K562 (cell line): ENCODE data around the gene MC1R. TPM values are rescaled to one million over a fixed set of nuclear protein-coding genes. Genes with fewer than 3 reads are reported as not detected.
A peak's percentile ranks its signal among the peaks of the same experiment; 100 is the strongest.

ENCODE experiments used
- ATAC-seq: fragments of 200-7000 bp; cut with Tn5 transposase; 3 replicates; pipeline ENCODE4 v1.9.1; 2020; ENCODE audit warnings: moderate library complexity
- BruUV-seq: library from RNA; stranded (reverse); fragments of 400-500 nt; replicated peaks from 2 replicates; lab custom pipeline; 2021; lab: Mats Ljungman, UMichigan
- CTCF ChIA-PET: fragments of 300-600 bp; formaldehyde crosslinking; extraction: SDS; loops from one replicate; lab custom pipeline; 2021; ENCODE audit warnings: low intra/inter-chr PET ratio; lab: Yijun Ruan, JAX
- POLR2A ChIA-PET: fragments of 300-600, 350-650 bp; sonication (Branson Sonifier 250); formaldehyde crosslinking; extraction: SDS; loops from one replicate; lab custom pipeline; 2021; ENCODE audit warnings: antibody characterized with exemption, inconsistent platforms; lab: Yijun Ruan, JAX
- DNase-seq, 4 experiments: peaks; one replicate each; pipeline versions ENCODE4 v3.0.0 to v3.0.0-alpha.2; 2011 to 2018; ENCODE audit warnings: low spot score in 3 of 4, mixed read lengths in 3 of 4; ENCODE audit errors: extremely low read depth in 1 of 4
- FAIRE-seq: peaks from 2 replicates; lab custom pipeline; 2011; peaks lifted over from hg19 to GRCh38; lab: Jason Lieb, UNC
- H2AFZ ChIP-seq: 2 replicates; pipeline ENCODE4 v1.6.0; 2011; ENCODE audit warnings: low read depth, low read length, control low read depth, inconsistent platforms
- H3K27ac ChIP-seq: fragments of 200-600 bp; 3 replicates; pipeline ENCODE4 v1.8.0; 2011; ENCODE audit warnings: low read depth, mild to moderate bottlenecking, control low read depth, inconsistent platforms, low read length, moderate library complexity, mixed read lengths; ENCODE audit errors: extremely low read depth
- H3K27me3 ChIP-seq, 2 experiments: fragments of 300-600 bp in 1 of 2; 2 replicates in 1 of 2; 3 replicates in 1 of 2; pipeline versions ENCODE4 v1.6.0 to v1.8.0; 2011; ENCODE audit warnings: inconsistent platforms in 2 of 2, low read length in 2 of 2, mild to moderate bottlenecking in 1 of 2, mixed read lengths in 1 of 2, moderate library complexity in 1 of 2; ENCODE audit not compliant: control insufficient read depth in 2 of 2, insufficient read depth in 2 of 2
- H3K36me3 ChIP-seq: fragments of 300-600 bp; 3 replicates; pipeline ENCODE4 v1.8.0; 2011; ENCODE audit warnings: mild to moderate bottlenecking, low read length, inconsistent platforms; ENCODE audit not compliant: control insufficient read depth, insufficient read depth
- H3K4me1 ChIP-seq, 2 experiments: fragments of 200-600 bp in 1 of 2; replicated peaks in 1 of 2; 2 replicates in 1 of 2; 3 replicates in 1 of 2; pipeline versions ENCODE4 v1.5.1 to v1.8.0; 2011; ENCODE audit warnings: inconsistent platforms in 2 of 2, low read length in 2 of 2, mild to moderate bottlenecking in 1 of 2, mixed read lengths in 1 of 2, moderate library complexity in 1 of 2; ENCODE audit not compliant: control insufficient read depth in 2 of 2, insufficient read depth in 2 of 2
- H3K4me2 ChIP-seq: 2 replicates; pipeline ENCODE4 v1.6.1; 2011; ENCODE audit warnings: low read length, control low read depth, inconsistent platforms, mixed read lengths; ENCODE audit not compliant: insufficient read depth
- H3K4me3 ChIP-seq: fragments of 200-600 bp; sonication (generic), shearing (Covaris generic); 2 replicates; pipeline ENCODE4 v1.5.1; 2016; ENCODE audit warnings: control low read depth, inconsistent platforms
- H3K79me2 ChIP-seq: fragments of 200-600 bp; 3 replicates; pipeline ENCODE4 v1.8.0; 2011; ENCODE audit warnings: low read length, inconsistent platforms; ENCODE audit not compliant: control insufficient read depth, insufficient read depth
- H3K9ac ChIP-seq, 2 experiments: 2 replicates each; pipeline versions ENCODE4 v1.6.0 to v1.6.1; 2011; ENCODE audit warnings: low read depth in 2 of 2, low read length in 2 of 2, control low read depth in 1 of 2, inconsistent platforms in 1 of 2, mild to moderate bottlenecking in 1 of 2, mixed read lengths in 1 of 2; ENCODE audit not compliant: insufficient read depth in 1 of 2
- H3K9me1 ChIP-seq: one replicate; pipeline ENCODE4 v1.6.0; 2011; ENCODE audit warnings: inconsistent platforms, mild to moderate bottlenecking, low read length, moderate library complexity; ENCODE audit not compliant: control insufficient read depth, insufficient read depth
- H3K9me3 ChIP-seq: replicated peaks from 2 replicates; pipeline ENCODE4 v1.5.1; 2011; ENCODE audit warnings: low read depth, low read length, inconsistent platforms; ENCODE audit not compliant: control insufficient read depth, insufficient read depth
- H4K20me1 ChIP-seq: replicated peaks from 2 replicates; pipeline ENCODE4 v1.6.1; 2011; ENCODE audit warnings: low read length, inconsistent platforms, mixed read lengths; ENCODE audit not compliant: control insufficient read depth, insufficient read depth
- ATF1 ChIP-seq, 2 experiments: fragments of 450-650 bp in 1 of 2; IDR thresholded peaks; 2 replicates each; pipeline ENCODE4 v1.6.1; 2016; ENCODE audit warnings: missing compliant biosample characterization in 1 of 2, missing genetic modification characterization in 1 of 2
- CBFB ChIP-seq: sonication (generic); formaldehyde crosslinking; IDR thresholded peaks from 2 replicates; pipeline ENCODE4 v1.4.0; 2020; ENCODE audit warnings: mild to moderate bottlenecking, missing genetic modification reagents
- CSDE1 ChIP-seq, 2 experiments: fragments of 450-650 bp; IDR thresholded peaks; 2 replicates each; pipeline ENCODE4 v1.6.1; 2016; ENCODE audit warnings: mild to moderate bottlenecking in 1 of 2
- DDX20 ChIP-seq: fragments of 450-650 bp; IDR thresholded peaks from 2 replicates; pipeline ENCODE4 v1.6.1; 2016; ENCODE audit warnings: missing genetic modification characterization, low read depth, mild to moderate bottlenecking, missing compliant biosample characterization, moderate library complexity
- ELF4 ChIP-seq: fragments of 450-650 bp; formaldehyde crosslinking; IDR thresholded peaks from 2 replicates; pipeline ENCODE4 v1.4.0; 2022; ENCODE audit warnings: missing genetic modification characterization
- FOXK2 ChIP-seq, 2 experiments: fragments of 450-650 bp; IDR thresholded peaks in 1 of 2; conservative IDR thresholded peaks in 1 of 2; 2 replicates each; pipeline ENCODE4 v1.6.1; 2016; ENCODE audit warnings: low read depth in 2 of 2, mild to moderate bottlenecking in 1 of 2
- ZNF644 ChIP-seq: fragments of 200-800 bp; sonication (Bioruptor generic); IDR thresholded peaks from 2 replicates; pipeline ENCODE4 v1.6.1; 2016; ENCODE audit warnings: low read depth, missing genetic modification characterization, missing compliant biosample characterization
- WGBS: fragments of 100-300 bp; shearing (Covaris generic); methylation state at CpG from one replicate; pipeline ENCODE4 v1.1.6; 2016; ENCODE audit warnings: low coverage, mixed read lengths; ENCODE audit not compliant: insufficient coverage; ENCODE audit errors: missing lambda C conversion rate; 5-methylcytosine and 5-hydroxymethylcytosine counted together
- in situ Hi-C: fragments of 300-500 bp; cut with MboI; formaldehyde crosslinking; loops from 4 replicates; pipeline ENCODE4 v1.15.0; 2018; ENCODE audit warnings: inconsistent platforms, mixed read lengths
- intact Hi-C: fragments of 100-400 bp; cut with micrococcal nuclease; formaldehyde crosslinking; loops from 2 replicates; pipeline ENCODE4 v1.14.2; 2022
- polyA plus RNA-seq, 8 experiments: library from polyadenylated mRNA; depleted of rRNA in 4 of 8; stranded (reverse) in 5 of 8; unstranded in 3 of 8; fragments of >200 nt; fragmentation: Nextera tagmentation in 2 of 8; fragmentation: Illumina TruSeq in 1 of 8; extraction: Ambion mirVana in 2 of 8; extraction: Trizol in 1 of 8; gene quantifications; 2 replicates each; pipeline versions ENCODE4 v1.2.1 to v1.2.3, GENCODE V29; 2011 to 2014; ENCODE audit warnings: inconsistent platforms in 1 of 8, missing spikeins in 1 of 8
- total RNA-seq, 7 experiments: library from RNA; depleted of rRNA in 6 of 7; stranded (reverse); fragments of >200 nt in 6 of 7; fragmentation: Illumina TruSeq in 2 of 7; extraction: Trizol in 2 of 7; gene quantifications; 2 replicates each; pipeline versions ENCODE4 v1.2.1 to v1.2.3, GENCODE V29; 2011 to 2021; ENCODE audit warnings: low replicate concordance in 1 of 7
- TF ChIP-seq, protein P1 (sequence below), 2 experiments: fragments of 250-450 bp in 1 of 2; fragments of 450-650 bp in 1 of 2; sonication (Bioruptor Pico) in 1 of 2; IDR thresholded peaks; 2 replicates each; pipeline versions ENCODE4 v1.6.1 to v1.8.0; 2016 to 2021; ENCODE audit warnings: mild to moderate bottlenecking in 2 of 2, moderate library complexity in 2 of 2, missing compliant biosample characterization in 1 of 2, missing genetic modification characterization in 1 of 2
- TF ChIP-seq, protein P2 (sequence below): fragments of 200-400 bp; formaldehyde crosslinking; IDR thresholded peaks from 2 replicates; pipeline ENCODE4 v1.6.1; 2017; ENCODE audit warnings: mild to moderate bottlenecking, low read depth, low read length, moderate library complexity
- TF ChIP-seq, protein P3 (sequence below): fragments of 250-450 bp; sonication (Bioruptor Pico); IDR thresholded peaks from 2 replicates; pipeline ENCODE4 v1.4.0; 2020; ENCODE audit warnings: borderline replicate concordance
- TF ChIP-seq, protein P4 (sequence below), 2 experiments: fragments of 450-650 bp in 1 of 2; sonication (generic) in 1 of 2; formaldehyde crosslinking; conservative IDR thresholded peaks; 2 replicates each; pipeline versions ENCODE4 v1.4.0 to v1.8.1; 2020 to 2022; ENCODE audit warnings: mild to moderate bottlenecking in 1 of 2, missing genetic modification reagents in 1 of 2
- TF ChIP-seq, protein P5 (sequence below): fragments of 450-650 bp; IDR thresholded peaks from 2 replicates; pipeline ENCODE4 v1.6.1; 2018; ENCODE audit warnings: mild to moderate bottlenecking, low read depth; ENCODE audit not compliant: partially characterized antibody

Gene MC1R
- total and polyA plus RNA-seq, 9 of the 15 experiments (the other 6 are each of a cell fraction or from before 2014, with no cell fraction given), result 0.14 to 5.3 (median 2.5) TPM; not detected in 1

DNA sequence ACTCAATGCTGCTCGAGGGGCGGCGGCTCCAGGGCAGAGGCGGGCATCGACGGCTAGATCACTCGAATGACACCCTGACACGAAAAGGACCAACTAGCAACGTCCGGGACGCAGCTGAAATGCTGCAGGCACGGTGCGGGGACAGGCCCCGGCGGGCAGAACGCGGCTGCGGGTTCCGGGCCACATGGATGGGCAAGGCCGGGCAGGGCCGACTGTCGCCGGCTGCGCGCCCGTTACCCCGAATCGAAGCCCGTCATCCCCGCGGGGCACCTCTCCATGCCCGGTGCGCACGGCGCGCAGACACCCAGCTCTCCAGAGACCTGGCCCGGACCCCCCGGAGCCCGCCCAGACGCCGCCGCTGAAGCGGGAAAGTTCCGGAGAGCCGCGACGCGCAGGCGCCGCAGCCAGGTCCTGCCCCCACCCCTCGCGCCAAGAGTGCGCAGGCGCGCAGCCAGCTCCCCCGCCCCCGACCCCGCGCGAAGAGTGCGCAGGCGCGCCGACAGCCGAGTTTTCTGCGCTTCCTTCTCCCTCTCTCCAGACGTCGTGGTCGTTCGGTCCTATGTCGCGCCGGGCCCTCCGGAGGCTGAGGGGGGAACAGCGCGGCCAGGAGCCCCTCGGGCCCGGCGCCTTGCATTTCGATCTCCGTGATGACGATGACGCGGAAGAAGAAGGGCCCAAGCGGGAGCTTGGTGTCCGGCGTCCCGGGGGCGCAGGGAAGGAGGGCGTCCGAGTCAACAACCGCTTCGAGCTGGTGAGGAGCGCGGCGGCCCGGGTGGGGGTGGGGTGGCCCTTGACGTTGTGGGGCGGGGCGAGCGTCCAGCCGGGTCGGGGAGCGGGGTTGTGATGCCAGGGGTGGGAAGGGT lies 45.3 kb upstream of the MC1R start, which contains the start of gene TCF25:
Gene TCF25 (plus strand): TSS at position 484 of the 863 bp plus-strand sequence. CDS start 76 bp downstream, at position 560.
- ATAC-seq (peak; percentile 81), FAIRE-seq (peak; percentile 75), DNase-seq (peak; percentile 94 to 98 (median 96))
- BruUV-seq, result TSS peak; percentile 95
- Histone ChIP-seq H3K36me3 (peaks cover 34% of the 10 kb centered on the region; the same call in 2 of the 3 replicates), H4K20me1 (peaks cover 7% of the 10 kb centered on the region), H3K4me1 (peaks cover 11 to 34% of the 10 kb centered on the region in 2 experiments), H3K27ac (peak within 1 kb of the TSS; percentile 97), H3K9ac (peak within 1 kb of the TSS; percentile 92 to 100), H3K9me1 (no peaks in the 10 kb centered on the region), H3K9me3 (no peaks in the 10 kb centered on the region; the same call in 1 of the 2 replicates), H2AFZ (peak within 1 kb of the TSS; percentile 91), H3K79me2 (peaks cover 50% of the 10 kb centered on the region), H3K4me2 (peak within 1 kb of the TSS; percentile 97), H3K4me3 (peak within 1 kb of the TSS; percentile 80), H3K27me3 (no peaks in the 10 kb centered on the region)
- in situ Hi-C loops, result loop anchor here (5.0 kb wide), 1 partner anchor 66 kb away; no protein-coding TSS in a partner anchor
- 1% methylated on average over 61 of the region's 104 CpGs for WGBS
- CTCF ChIA-PET, result no interaction called here
- POLR2A ChIA-PET, result interaction anchor here (0.5 to 2.9 kb wide), 14 partner anchors 9 to 170 kb away, joined by 3 to 25 read pairs (median 4); partner anchors contain the start of genes FANCA and SPIRE2
- intact Hi-C loops, result no loop called here
- TF ChIP-seq, protein P1, sequence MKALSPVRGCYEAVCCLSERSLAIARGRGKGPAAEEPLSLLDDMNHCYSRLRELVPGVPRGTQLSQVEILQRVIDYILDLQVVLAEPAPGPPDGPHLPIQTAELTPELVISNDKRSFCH (CRISPR knock-in tag; IDR thresholded peaks at IDR 0.05), result no peak
- TF ChIP-seq, protein P1 (tag; IDR thresholded peaks at IDR 0.05), result peak; percentile 82
- TF ChIP-seq CSDE1 (IDR thresholded peaks at IDR 0.05) (no peak), ZNF644 (tag) (no peak), FOXK2 (conservative IDR thresholded peaks at IDR 0.05 in 1 of 2, IDR thresholded peaks at IDR 0.05 in 1 of 2; ENCODE audit: low read depth in 2 of 2) (peak; percentile 28 to 51; a peak in 2 of 4 replicates), ELF4 (no peak), CBFB (CRISPR knock-in tag) (peak; percentile 80; the same call in 1 of the 2 replicates), ATF1 (CRISPR knock-in tag; IDR thresholded peaks at IDR 0.05) (no peak), ATF1 (tag; IDR thresholded peaks at IDR 0.05) (peak; percentile 66), DDX20 (tag) (no peak)
- TF ChIP-seq, protein P2, sequence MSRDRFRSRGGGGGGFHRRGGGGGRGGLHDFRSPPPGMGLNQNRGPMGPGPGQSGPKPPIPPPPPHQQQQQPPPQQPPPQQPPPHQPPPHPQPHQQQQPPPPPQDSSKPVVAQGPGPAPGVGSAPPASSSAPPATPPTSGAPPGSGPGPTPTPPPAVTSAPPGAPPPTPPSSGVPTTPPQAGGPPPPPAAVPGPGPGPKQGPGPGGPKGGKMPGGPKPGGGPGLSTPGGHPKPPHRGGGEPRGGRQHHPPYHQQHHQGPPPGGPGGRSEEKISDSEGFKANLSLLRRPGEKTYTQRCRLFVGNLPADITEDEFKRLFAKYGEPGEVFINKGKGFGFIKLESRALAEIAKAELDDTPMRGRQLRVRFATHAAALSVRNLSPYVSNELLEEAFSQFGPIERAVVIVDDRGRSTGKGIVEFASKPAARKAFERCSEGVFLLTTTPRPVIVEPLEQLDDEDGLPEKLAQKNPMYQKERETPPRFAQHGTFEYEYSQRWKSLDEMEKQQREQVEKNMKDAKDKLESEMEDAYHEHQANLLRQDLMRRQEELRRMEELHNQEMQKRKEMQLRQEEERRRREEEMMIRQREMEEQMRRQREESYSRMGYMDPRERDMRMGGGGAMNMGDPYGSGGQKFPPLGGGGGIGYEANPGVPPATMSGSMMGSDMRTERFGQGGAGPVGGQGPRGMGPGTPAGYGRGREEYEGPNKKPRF, result no peak
- TF ChIP-seq, protein P3, sequence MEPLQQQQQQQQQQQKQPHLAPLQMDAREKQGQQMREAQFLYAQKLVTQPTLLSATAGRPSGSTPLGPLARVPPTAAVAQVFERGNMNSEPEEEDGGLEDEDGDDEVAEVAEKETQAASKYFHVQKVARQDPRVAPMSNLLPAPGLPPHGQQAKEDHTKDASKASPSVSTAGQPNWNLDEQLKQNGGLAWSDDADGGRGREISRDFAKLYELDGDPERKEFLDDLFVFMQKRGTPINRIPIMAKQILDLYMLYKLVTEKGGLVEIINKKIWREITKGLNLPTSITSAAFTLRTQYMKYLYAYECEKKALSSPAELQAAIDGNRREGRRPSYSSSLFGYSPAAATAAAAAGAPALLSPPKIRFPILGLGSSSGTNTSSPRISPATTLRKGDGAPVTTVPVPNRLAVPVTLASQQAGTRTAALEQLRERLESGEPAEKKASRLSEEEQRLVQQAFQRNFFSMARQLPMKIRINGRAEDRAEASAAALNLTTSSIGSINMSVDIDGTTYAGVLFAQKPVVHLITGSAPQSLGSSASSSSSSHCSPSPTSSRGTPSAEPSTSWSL (CRISPR knock-in tag), result no peak
- TF ChIP-seq, protein P4, sequence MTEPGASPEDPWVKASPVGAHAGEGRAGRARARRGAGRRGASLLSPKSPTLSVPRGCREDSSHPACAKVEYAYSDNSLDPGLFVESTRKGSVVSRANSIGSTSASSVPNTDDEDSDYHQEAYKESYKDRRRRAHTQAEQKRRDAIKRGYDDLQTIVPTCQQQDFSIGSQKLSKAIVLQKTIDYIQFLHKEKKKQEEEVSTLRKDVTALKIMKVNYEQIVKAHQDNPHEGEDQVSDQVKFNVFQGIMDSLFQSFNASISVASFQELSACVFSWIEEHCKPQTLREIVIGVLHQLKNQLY (CRISPR knock-in tag; conservative IDR thresholded peaks at IDR 0.05), result no peak; a peak in 1 of 4 replicates
- TF ChIP-seq, protein P5, sequence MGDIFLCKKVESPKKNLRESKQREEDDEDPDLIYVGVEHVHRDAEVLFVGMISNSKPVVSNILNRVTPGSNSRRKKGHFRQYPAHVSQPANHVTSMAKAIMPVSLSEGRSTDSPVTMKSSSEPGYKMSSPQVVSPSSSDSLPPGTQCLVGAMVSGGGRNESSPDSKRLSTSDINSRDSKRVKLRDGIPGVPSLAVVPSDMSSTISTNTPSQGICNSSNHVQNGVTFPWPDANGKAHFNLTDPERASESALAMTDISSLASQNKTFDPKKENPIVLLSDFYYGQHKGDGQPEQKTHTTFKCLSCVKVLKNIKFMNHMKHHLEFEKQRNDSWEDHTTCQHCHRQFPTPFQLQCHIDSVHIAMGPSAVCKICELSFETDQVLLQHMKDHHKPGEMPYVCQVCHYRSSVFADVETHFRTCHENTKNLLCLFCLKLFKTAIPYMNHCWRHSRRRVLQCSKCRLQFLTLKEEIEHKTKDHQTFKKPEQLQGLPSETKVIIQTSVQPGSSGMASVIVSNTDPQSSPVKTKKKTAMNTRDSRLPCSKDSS, result no peak
